PC-3 (cell line): ENCODE measurements around the gene PABPN1. TPM values are rescaled to one million over a fixed set of nuclear protein-coding genes. Genes with fewer than 3 reads are reported as not detected.
"Not testable (repeated sequence)": the region's sequence is repeated elsewhere in the genome, so short reads cannot be mapped to it uniquely, and the experiment has no call there.

ENCODE experiments used
- ATAC-seq: fragments of 200-7000 bp; cut with Tn5 transposase; 2 replicates; pipeline ENCODE4 v1.9.1; 2020; ENCODE audit warnings: mild to moderate bottlenecking, moderate library complexity
- BruUV-seq: library from RNA; stranded (reverse); fragments of 400-500 nt; replicated peaks from 2 replicates; lab custom pipeline; 2021; lab: Mats Ljungman, UMichigan
- CTCF ChIA-PET: fragments of 300-600 bp; sonication (Branson Sonifier 250); formaldehyde crosslinking; loops from one replicate; lab custom pipeline; 2022; ENCODE audit warnings: antibody characterized with exemption; lab: Charles Lee
- POLR2A ChIA-PET: fragments of 300-600 bp; sonication (Branson Sonifier 250); formaldehyde crosslinking; loops from one replicate; lab custom pipeline; 2022; ENCODE audit warnings: antibody characterized with exemption; ENCODE audit not compliant: unreplicated experiment; lab: Charles Lee
- DNase-seq: peaks from one replicate; pipeline ENCODE4 v3.0.0-alpha.2; 2015
- H2AFZ ChIP-seq: fragments of 300-600 bp; sonication (generic); 2 replicates; pipeline ENCODE4 v1.6.0; 2016; ENCODE audit warnings: antibody characterized with exemption, low read length
- H3F3A ChIP-seq: fragments of 300-600 bp; sonication (generic); one replicate; pipeline ENCODE4 v1.6.0; 2017; ENCODE audit warnings: antibody characterized with exemption, low read length, control low read depth, mild to moderate bottlenecking; ENCODE audit not compliant: unreplicated experiment
- H3K27ac ChIP-seq: fragments of 300-600 bp; sonication (generic); 2 replicates; pipeline ENCODE4 v1.5.1; 2016; ENCODE audit warnings: mild to moderate bottlenecking, low read length
- H3K27me3 ChIP-seq: fragments of 300-600 bp; sonication (generic); 2 replicates; pipeline ENCODE4 v1.6.1; 2016; ENCODE audit warnings: low read length, mixed read lengths
- H3K36me3 ChIP-seq: fragments of 300-600 bp; sonication (generic); 2 replicates; pipeline ENCODE4 v1.6.1; 2016; ENCODE audit warnings: low read depth, mixed run types, low read length, mixed read lengths
- H3K4me1 ChIP-seq: fragments of 300-600 bp; sonication (generic); 2 replicates; pipeline ENCODE4 v1.5.1; 2016; ENCODE audit warnings: low read length; ENCODE audit not compliant: insufficient read depth
- H3K4me2 ChIP-seq: fragments of 300-600 bp; sonication (generic); 2 replicates; pipeline ENCODE4 v1.6.0; 2016; ENCODE audit warnings: low read length
- H3K4me3 ChIP-seq: fragments of 300-600 bp; sonication (generic); 2 replicates; pipeline ENCODE4 v1.5.1; 2016; ENCODE audit warnings: mild to moderate bottlenecking, low read length, mixed read lengths
- H3K79me2 ChIP-seq: fragments of 300-600 bp; sonication (generic); 2 replicates; pipeline ENCODE4 v1.6.1; 2017; ENCODE audit warnings: low read length, mixed read lengths
- H3K9ac ChIP-seq: fragments of 300-600 bp; sonication (generic); 2 replicates; pipeline ENCODE4 v1.6.0; 2016; ENCODE audit warnings: mild to moderate bottlenecking, low read length
- H3K9me2 ChIP-seq: fragments of 300-600 bp; sonication (generic); replicated peaks from 2 replicates; pipeline ENCODE4 v1.6.1; 2016; ENCODE audit warnings: mixed run types, low read length, mixed read lengths
- H3K9me3 ChIP-seq: fragments of 300-600 bp; sonication (generic); 2 replicates; pipeline ENCODE4 v1.6.1; 2016; ENCODE audit warnings: low read length, mixed read lengths
- H4K20me1 ChIP-seq: fragments of 300-600 bp; sonication (generic); 2 replicates; pipeline ENCODE4 v1.6.1; 2016; ENCODE audit warnings: low read length, mixed read lengths
- CTCF ChIP-seq: fragments of 300-600 bp; sonication (generic); conservative IDR thresholded peaks from 2 replicates; pipeline ENCODE4 v1.5.1; 2017; ENCODE audit warnings: antibody characterized with exemption, low read depth, mild to moderate bottlenecking, low read length
- EZH2 ChIP-seq: fragments of 300-600 bp; sonication (generic); IDR thresholded peaks from one replicate; pipeline ENCODE4 v1.6.1; 2017; ENCODE audit warnings: antibody characterized with exemption, mild to moderate bottlenecking, low read length; ENCODE audit not compliant: unreplicated experiment
- EZH2phosphoT487 ChIP-seq: fragments of 300-600 bp; sonication (generic); IDR thresholded peaks from 2 replicates; pipeline ENCODE4 v1.6.1; 2018; ENCODE audit warnings: mild to moderate bottlenecking, antibody characterized with exemption, low read length, borderline replicate concordance
- intact Hi-C: fragments of 100-400 bp; cut with micrococcal nuclease; formaldehyde crosslinking; loops from 2 replicates; pipeline ENCODE4 v1.9.0; 2023
- total RNA-seq: library from RNA; depleted of rRNA; stranded (reverse); fragments of >200 nt; gene quantifications from 2 replicates; pipeline ENCODE4 v1.2.3, GENCODE V29; 2014

Gene PABPN1
- total RNA-seq, 1 experiment from 2014 or later: 89.1 TPM

DNA sequence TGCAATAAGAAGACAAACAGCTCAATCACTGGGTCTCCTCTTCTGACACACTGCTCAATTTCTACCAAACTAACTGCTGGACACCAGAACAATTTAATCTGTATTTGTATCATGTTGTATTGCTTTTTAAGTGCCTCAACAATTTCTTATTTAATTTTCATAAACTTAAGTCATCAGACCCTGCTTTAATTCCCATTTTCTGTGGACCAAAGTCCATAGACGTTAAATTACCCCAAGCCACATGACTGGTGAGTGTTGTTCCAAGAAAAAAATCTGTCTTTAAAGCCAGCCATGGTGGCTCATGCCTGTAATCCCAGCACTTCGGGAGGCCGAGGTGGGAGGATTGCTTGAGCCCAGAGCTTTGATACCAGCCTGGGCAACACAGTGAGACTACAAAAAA is 44.1 kb upstream of the PABPN1 start:
- Histone ChIP-seq H3K27me3 (no peaks in the 10 kb centered on the region), H3K27ac (no peak overlapping the region), H3K4me3 (no peak overlapping the region), H3K9me3 (no peaks in the 10 kb centered on the region), H2AFZ (no peak overlapping the region), H3F3A (no peaks in the 10 kb centered on the region), H3K36me3 (no peaks in the 10 kb centered on the region), H3K9ac (no peak overlapping the region), H3K4me1 (no peaks in the 10 kb centered on the region), H4K20me1 (no peaks in the 10 kb centered on the region), H3K9me2 (no peaks in the 10 kb centered on the region), H3K79me2 (no peaks in the 10 kb centered on the region), H3K4me2 (no peak overlapping the region)
- DNase-seq (no peak), ATAC-seq (no peak)
- no peak for TF ChIP-seq EZH2phosphoT487
- no peak for TF ChIP-seq CTCF
- no peak for TF ChIP-seq EZH2
- intact Hi-C loops: no loop called here
- BruUV-seq: no TSS peak
- ChIA-PET CTCF (no interaction called here), POLR2A (no interaction called here)

DNA sequence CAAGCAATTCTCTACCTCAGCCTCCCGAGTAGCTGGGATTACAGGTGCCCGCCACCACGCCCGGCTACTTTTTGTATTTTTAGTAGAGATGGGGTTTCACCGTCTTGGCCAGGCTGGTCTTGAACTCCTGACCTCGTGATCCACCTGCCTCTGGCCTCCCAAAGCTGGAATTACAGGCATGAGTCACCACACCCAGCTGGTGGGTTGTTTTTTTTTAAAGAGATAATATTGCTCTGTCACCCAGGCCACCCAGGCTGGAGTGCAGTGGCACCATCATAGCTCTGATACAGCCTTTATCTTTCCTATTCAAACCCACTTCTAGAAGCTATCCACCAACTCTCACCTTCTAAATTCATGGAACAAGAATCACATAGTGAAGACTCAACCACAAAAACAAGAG is 43.3 kb upstream of the PABPN1 start:
- BruUV-seq, H3K9me2 ChIP-seq, H3K79me2 ChIP-seq, intact Hi-C loops, H3F3A ChIP-seq, H3K9me3 ChIP-seq, H2AFZ ChIP-seq, H3K4me1 ChIP-seq, H3K9ac ChIP-seq, H3K4me3 ChIP-seq, H3K4me2 ChIP-seq, ATAC-seq, H3K27me3 ChIP-seq, CTCF ChIA-PET, H3K27ac ChIP-seq, POLR2A ChIA-PET, DNase-seq, H4K20me1 ChIP-seq, H3K36me3 ChIP-seq: not testable (repeated sequence)

GRCh38 chr14:23281247-23281646 is 40.0 kb upstream of the PABPN1 start:
- Histone ChIP-seq H3F3A (no peaks in the 10 kb centered on the region), H3K9ac (no peak overlapping the region), H3K27me3 (no peaks in the 10 kb centered on the region), H3K9me2 (no peaks in the 10 kb centered on the region), H3K4me2 (no peak overlapping the region), H3K9me3 (no peaks in the 10 kb centered on the region), H4K20me1 (no peaks in the 10 kb centered on the region), H3K79me2 (peaks cover 21% of the 10 kb centered on the region), H3K4me1 (peaks cover 13% of the 10 kb centered on the region), H2AFZ (no peak overlapping the region), H3K36me3 (no peaks in the 10 kb centered on the region), H3K4me3 (no peak overlapping the region), H3K27ac (no peak overlapping the region)
- ChIA-PET CTCF (no interaction called here), POLR2A (no interaction called here)
- BruUV-seq: no TSS peak
- TF ChIP-seq EZH2 (no peak), CTCF (no peak), EZH2phosphoT487 (no peak)
- DNase-seq (no peak), ATAC-seq (no peak)
- intact Hi-C loops: no loop called here
